ENCODE measurements around the gene CD47.

The CD47 gene

DNA sequence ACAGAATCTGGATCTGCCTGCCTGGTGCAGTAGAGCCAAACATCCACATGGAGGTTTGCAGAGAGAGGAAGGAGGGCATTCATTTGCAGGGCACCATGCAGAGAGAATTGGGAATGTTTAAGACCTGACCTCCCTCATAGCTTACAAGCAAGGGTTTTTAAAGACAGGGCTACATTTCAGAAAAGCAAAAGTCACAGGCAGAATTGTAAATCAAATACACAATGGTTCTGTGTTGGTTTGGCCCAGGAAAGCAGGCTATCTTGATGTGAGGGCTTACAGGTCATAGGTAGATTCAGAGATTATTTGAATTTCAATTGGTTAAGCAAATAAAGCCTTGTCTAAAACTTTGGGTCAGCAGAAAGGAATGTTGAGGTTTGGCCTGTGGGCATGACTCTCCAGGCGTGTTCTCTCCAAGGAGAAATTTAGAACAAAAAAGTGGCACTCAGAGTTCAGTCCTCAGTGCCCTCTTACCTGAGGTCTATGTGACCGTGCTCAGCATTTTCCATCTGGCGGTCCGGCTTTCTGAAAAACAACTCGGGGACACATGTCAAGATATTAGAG is 91.5 kb downstream of the CD47 start:
- in situ Hi-C loops (cut with MboI; ENCODE audit: low pct_unique_long_range_greater_than_20kb, low sequenced_read_pairs), result no loop called here
- no peak for DNase-seq

DNA sequence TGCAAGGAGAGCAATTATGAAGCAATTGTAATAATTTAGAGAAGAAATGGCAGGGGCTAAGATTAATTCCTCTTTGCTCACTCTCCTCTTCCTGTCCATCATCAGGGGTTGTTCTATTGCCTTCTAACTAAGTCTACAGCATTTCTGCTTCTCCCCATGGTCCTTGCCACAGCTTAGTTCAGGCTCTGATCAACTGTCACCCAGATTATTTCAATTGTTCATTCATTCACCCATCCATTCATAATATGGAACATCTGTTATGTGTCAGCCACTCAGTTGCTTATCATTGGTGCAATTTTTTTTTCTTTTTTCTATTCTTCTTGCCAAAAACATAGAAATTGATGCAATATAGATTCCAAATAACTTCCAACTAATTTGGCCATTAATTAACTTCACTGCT is 93.2 kb downstream of the CD47 start:
- DNase-seq, result no peak
- in situ Hi-C loops (cut with MboI; ENCODE audit: low pct_unique_long_range_greater_than_20kb, low sequenced_read_pairs), result no loop called here

DNA sequence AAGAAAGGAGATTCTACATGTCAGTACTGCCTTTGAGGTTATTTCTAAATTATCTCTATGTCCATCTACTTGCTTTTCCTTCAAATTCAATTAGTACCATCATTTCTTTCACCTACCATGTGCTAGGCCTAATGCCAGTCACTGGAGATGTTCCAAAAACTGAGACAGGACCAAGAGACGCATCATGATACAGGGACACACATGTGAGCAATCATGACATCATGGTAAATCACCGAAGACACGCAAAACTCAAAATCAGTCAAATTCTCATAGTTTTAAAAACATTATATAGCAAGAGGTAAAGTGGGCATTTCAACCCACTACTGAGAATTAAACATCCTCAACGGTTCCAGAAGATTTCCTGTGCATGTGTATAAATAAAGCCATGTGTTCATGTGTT is 95.0 kb downstream of the CD47 start:
- no peak for DNase-seq
- in situ Hi-C loops (cut with MboI; ENCODE audit: low pct_unique_long_range_greater_than_20kb, low sequenced_read_pairs), result no loop called here

DNA sequence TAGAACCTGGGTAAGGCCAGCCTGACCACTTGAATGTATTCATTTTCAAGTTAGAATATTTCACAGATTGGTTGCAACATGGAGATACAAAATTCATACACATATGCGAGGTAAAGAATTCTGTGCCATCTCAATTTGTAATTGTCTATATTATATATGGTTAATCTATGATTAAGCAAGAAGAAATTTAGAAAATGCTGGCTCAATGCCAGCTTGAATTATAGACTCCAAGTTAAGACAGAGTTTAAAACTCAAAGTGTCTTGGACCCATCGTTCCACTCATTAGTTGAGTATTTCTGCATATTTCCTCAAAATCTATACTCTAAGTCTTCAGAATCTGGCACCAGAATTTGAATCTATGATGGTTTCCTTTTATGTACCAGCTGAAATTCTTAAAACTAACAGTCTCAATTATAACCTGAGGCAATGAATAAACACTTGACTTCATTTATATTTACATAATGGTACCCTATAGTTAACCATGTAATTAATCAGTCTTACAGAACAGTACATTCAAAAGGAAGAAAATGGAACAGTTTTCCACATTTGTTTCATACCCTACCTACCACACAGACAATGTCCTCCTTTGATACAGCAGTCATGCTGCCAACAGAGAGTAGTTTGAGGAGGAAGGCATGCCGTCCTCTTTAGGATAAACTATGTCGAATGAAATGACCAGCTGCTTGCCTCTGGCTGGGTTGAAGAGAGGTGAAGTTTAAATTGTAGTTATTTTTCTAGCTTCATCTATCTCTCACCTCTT is 95.7 kb downstream of the CD47 start:
- in situ Hi-C loops (cut with MboI; ENCODE audit: low pct_unique_long_range_greater_than_20kb, low sequenced_read_pairs), result no loop called here
- no peak for DNase-seq

DNA sequence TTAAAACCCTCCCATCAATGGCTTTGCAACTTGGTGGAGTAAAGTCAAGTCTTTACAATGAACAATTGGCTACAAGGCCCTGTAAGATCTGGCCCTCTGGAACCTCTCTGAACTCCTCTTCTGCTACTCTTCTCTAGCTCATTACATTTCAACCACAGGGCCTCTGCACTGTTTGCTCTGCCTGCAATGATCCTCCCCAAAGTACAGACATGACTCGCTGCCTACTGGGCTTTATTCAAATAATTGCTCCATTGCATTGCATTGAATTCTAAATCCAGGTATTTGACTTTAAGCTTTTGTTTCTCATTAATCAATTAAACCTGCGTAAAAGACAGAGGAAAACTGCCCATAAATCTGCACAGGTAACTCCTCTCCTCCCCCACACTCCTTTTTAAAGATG is 96.7 kb downstream of the CD47 start:
- DNase-seq, result no peak
- in situ Hi-C loops (cut with MboI; ENCODE audit: low pct_unique_long_range_greater_than_20kb, low sequenced_read_pairs), result no loop called here

DNA sequence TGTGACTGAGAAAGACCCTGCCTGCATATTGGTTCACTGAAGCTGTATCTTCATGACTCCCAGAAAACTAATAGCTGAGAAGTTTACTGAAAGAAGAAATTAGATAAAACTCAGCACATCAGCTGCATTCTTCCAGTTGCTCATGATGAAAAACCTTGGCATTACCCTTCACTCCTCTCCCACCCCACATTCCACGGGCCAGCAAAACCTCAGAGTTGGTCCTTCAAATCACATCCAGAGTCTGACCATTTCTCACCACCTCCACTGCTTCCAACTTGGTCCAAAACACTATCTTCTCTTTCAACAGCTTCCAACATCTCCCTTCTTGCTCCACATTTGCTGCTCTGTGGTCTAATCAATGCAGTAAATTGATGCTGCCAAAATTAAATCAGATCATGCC is 97.1 kb downstream of the CD47 start:
- in situ Hi-C loops (cut with MboI; ENCODE audit: low pct_unique_long_range_greater_than_20kb, low sequenced_read_pairs), result no loop called here
- DNase-seq, result no peak
